Fibroblast of pulmonary artery (primary cell): ENCODE measurements around the gene TRIM25.

ENCODE experiments used
- DNase-seq: peaks from one replicate; pipeline ENCODE4 v3.0.0-alpha.2; 2010; ENCODE audit warnings: low read depth
- H3K4me3 ChIP-seq: replicated peaks from 2 replicates; pipeline ENCODE4 v1.5.1; 2011; ENCODE audit warnings: low read depth, mild to moderate bottlenecking, control low read depth, low read length, moderate library complexity
- CTCF ChIP-seq: IDR thresholded peaks from 2 replicates; pipeline ENCODE4 v1.5.1; 2011; ENCODE audit warnings: mild to moderate bottlenecking, control low read depth, low read length, inconsistent platforms; ENCODE audit errors: missing control alignments

The TRIM25 gene

GRCh38 chr17:56908001-56908542, 5.8 kb downstream of the TRIM25 start:
- no peak for DNase-seq
- TF ChIP-seq CTCF: no peak
- no peak overlapping the region for H3K4me3 ChIP-seq

GRCh38 chr17:56903560-56903959, 10.3 kb downstream of the TRIM25 start:
- no peak for TF ChIP-seq CTCF
- H3K4me3 ChIP-seq: no peak overlapping the region
- no peak for DNase-seq

- peak; percentile 54 for DNase-seq
Observed at GRCh38 chr17:56902348-56902747, 11.5 kb downstream of the TRIM25 start.

GRCh38 chr17:56899403-56899802, 14.4 kb downstream of the TRIM25 start:
- DNase-seq: no peak
- TF ChIP-seq CTCF: no peak
- H3K4me3 ChIP-seq: no peak overlapping the region

More at GRCh38 chr17:56902348-56902747, 11.5 kb downstream of the TRIM25 start:
- no peak for TF ChIP-seq CTCF
- H3K4me3 ChIP-seq: no peak overlapping the region

- no peak overlapping the region for H3K4me3 ChIP-seq
- DNase-seq: no peak
- TF ChIP-seq CTCF: no peak
Observed at GRCh38 chr17:56898874-56899273, 15.0 kb downstream of the TRIM25 start.

- TF ChIP-seq CTCF: no peak
- DNase-seq: no peak
- H3K4me3 ChIP-seq: no peak overlapping the region
Observed at GRCh38 chr17:56897646-56898424, 16.0 kb downstream of the TRIM25 start.

GRCh38 chr17:56896968-56897359, 16.9 kb downstream of the TRIM25 start:
- DNase-seq: no peak
- no peak overlapping the region for H3K4me3 ChIP-seq
- TF ChIP-seq CTCF: no peak
